Gastroesophageal sphincter (tissue), 4 donors: ENCODE data around the gene MB21D2. TPM values are rescaled to one million over a fixed set of nuclear protein-coding genes. Genes with fewer than 3 reads are reported as not detected.

ENCODE experiments used
- ATAC-seq: fragments of 150-250 bp; one replicate; pipeline ENCODE4 v1.9.1; 2016; ENCODE audit warnings: mild to moderate bottlenecking, moderate library complexity
- H3K27ac ChIP-seq, 4 donors: fragments of 200-600 bp; sonication (generic) in 3 of 4; 1 replicate in 3 of 4; 2 replicates in 1 of 4; pipeline ENCODE4 v1.5.1; 2016 to 2019
- H3K27me3 ChIP-seq: fragments of 200-600 bp; sonication (generic); one replicate; pipeline ENCODE4 v1.5.1; 2019
- H3K36me3 ChIP-seq, 2 donors: fragments of 200-600 bp; sonication (generic); one replicate each; pipeline ENCODE4 v1.5.1; 2019; ENCODE audit warnings: control low read depth in 1 of 2
- H3K4me1 ChIP-seq, 3 donors: fragments of 200-600 bp; sonication (generic); 1 replicate in 2 of 3; 2 replicates in 1 of 3; pipeline ENCODE4 v1.5.1; 2016 to 2019; ENCODE audit warnings: control low read depth in 2 of 3
- H3K4me3 ChIP-seq, 2 donors: fragments of 200-600 bp; sonication (generic); one replicate each; pipeline ENCODE4 v1.5.1; 2019; ENCODE audit warnings: mild to moderate bottlenecking in 1 of 2, moderate library complexity in 1 of 2
- H3K9me3 ChIP-seq, 3 donors: fragments of 200-600 bp; sonication (generic); one replicate each; pipeline ENCODE4 v1.5.1; 2017 to 2019; ENCODE audit warnings: control low read depth in 2 of 3
- CTCF ChIP-seq, 4 experiments: fragments of 200-600 bp in 2 of 4; fragments of 450-650 bp in 2 of 4; sonication (generic) in 1 of 4; IDR thresholded peaks; one replicate each; pipeline ENCODE4 v1.5.1; 2017 to 2019; ENCODE audit warnings: antibody characterized with exemption in 4 of 4, mild to moderate bottlenecking in 2 of 4, moderate library complexity in 2 of 4
- EP300 ChIP-seq: sonication (generic); formaldehyde crosslinking; IDR thresholded peaks from one replicate; pipeline ENCODE4 v1.6.1; 2017; ENCODE audit warnings: antibody characterized with exemption, mild to moderate bottlenecking
- POLR2A ChIP-seq, 2 donors: fragments of 450-650 bp; IDR thresholded peaks; one replicate each; pipeline ENCODE4 v1.6.1; 2017; ENCODE audit warnings: antibody characterized with exemption in 2 of 2, mild to moderate bottlenecking in 2 of 2, moderate library complexity in 1 of 2
- POLR2AphosphoS5 ChIP-seq: sonication (generic); formaldehyde crosslinking; IDR thresholded peaks from one replicate; pipeline ENCODE4 v1.6.1; 2017; ENCODE audit warnings: antibody characterized with exemption
- WGBS, 2 donors: methylation state at CpG; one replicate each; pipeline ENCODE4 v1.1.5; 2018; ENCODE audit warnings: low coverage in 1 of 2; 5-methylcytosine and 5-hydroxymethylcytosine counted together
- total RNA-seq, 4 donors: library from RNA; depleted of rRNA; stranded (reverse); fragments of >200 nt; gene quantifications; one replicate each; pipeline ENCODE4 v1.1.0, GENCODE V29; 2016

Gene MB21D2
- total RNA-seq, 4 donors from 2014 or later: 7.0 to 11.5 (median 9.3) TPM

GRCh38 chr3:192869131-192870031 lies 48.3 kb downstream of the MB21D2 start:
- Histone ChIP-seq H3K4me3 (no peak overlapping the region), H3K27ac (peak overlapping the region in 2 of 4 donors; percentile 2 to 43), H3K4me1 (peaks cover 0 to 46% (median 9%) of the 10 kb centered on the region in 3 donors), H3K27me3 (no peaks in the 10 kb centered on the region), H3K36me3 (no peaks in the 10 kb centered on the region), H3K9me3 (no peaks in the 10 kb centered on the region)
- peak; percentile 82 for ATAC-seq
- WGBS, 2 donors: 63 to 83% methylated on average over 2 to 4 of the region's 4 CpGs
- TF ChIP-seq EP300 (no peak), CTCF (IDR thresholded peaks at IDR 0.05) (no peak), POLR2AphosphoS5 (peak; percentile 49), POLR2A (IDR thresholded peaks at IDR 0.05) (no peak)

DNA sequence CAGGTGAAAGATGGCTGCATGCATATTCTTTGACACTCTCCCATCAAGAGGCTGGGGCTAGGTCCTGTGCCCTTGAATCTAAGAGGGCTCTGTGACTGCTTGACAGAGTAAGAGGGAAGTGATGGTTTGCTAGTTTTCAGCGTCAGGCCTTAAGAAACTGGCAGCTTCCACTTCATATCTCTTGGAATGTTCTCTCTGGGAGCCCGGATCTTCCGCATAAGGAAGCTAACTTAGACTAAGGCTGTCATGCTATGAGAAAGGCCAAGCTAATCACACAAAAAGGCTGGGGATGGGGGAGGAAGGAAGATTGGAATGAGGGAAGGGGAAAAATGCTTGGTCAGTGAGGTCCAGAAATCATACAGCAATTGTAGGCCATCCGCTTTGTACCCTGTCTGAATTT lies 50.0 kb downstream of the MB21D2 start:
- H3K9me3 ChIP-seq: no peaks in the 10 kb centered on the region
- TF ChIP-seq POLR2A (IDR thresholded peaks at IDR 0.05): no peak
- TF ChIP-seq POLR2AphosphoS5: no peak
- TF ChIP-seq CTCF (IDR thresholded peaks at IDR 0.05): no peak
- no peak for TF ChIP-seq EP300
- no peaks in the 10 kb centered on the region for H3K27me3 ChIP-seq
- 80% methylated on average over 1 of the region's 4 CpGs for WGBS, 2 donors
- H3K4me3 ChIP-seq: no peak overlapping the region
- no peak for ATAC-seq
- H3K4me1 ChIP-seq: peaks cover 0 to 47% (median 9%) of the 10 kb centered on the region in 3 donors
- peak overlapping the region in 2 of 4 donors; percentile 9 to 60 for H3K27ac ChIP-seq
- H3K36me3 ChIP-seq: no peaks in the 10 kb centered on the region

DNA sequence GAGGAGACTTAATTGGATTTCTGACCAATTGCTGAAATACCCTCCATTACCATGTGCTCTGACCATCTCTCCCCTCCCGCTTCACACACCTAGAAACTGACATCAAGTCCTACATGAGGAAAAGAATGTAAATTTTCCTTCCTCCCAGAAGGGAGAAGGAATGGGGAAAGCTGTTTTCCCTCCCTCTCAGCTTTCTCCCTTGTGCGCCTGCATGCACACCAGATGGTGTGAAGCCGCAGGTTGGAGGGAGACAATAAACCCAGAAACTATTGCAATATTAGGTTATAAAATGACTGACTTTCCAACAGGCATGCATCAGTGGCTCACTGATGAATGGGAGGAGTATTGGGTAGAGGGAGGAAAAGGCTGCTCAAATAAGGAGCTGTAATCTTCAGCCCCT lies 50.9 kb downstream of the MB21D2 start:
- ATAC-seq: no peak
- 83 to 100% methylated on average over 2 of the region's 3 CpGs for WGBS, 2 donors
- Histone ChIP-seq H3K9me3 (no peaks in the 10 kb centered on the region), H3K4me1 (peaks cover 0 to 47% (median 9%) of the 10 kb centered on the region in 3 donors), H3K27me3 (no peaks in the 10 kb centered on the region), H3K36me3 (no peaks in the 10 kb centered on the region), H3K4me3 (no peak overlapping the region), H3K27ac (peak overlapping the region in 1 of 4 donors; percentile 60)
- no peak for TF ChIP-seq POLR2AphosphoS5
- TF ChIP-seq CTCF (IDR thresholded peaks at IDR 0.05): no peak
- TF ChIP-seq EP300: no peak
- no peak for TF ChIP-seq POLR2A (IDR thresholded peaks at IDR 0.05)

- WGBS, 2 donors: 29 to 65% methylated on average over 3 of the region's 3 CpGs
- Histone ChIP-seq H3K4me1 (peaks cover 0 to 47% (median 5%) of the 10 kb centered on the region in 3 donors), H3K27me3 (no peaks in the 10 kb centered on the region), H3K9me3 (no peaks in the 10 kb centered on the region), H3K27ac (no peak overlapping the region), H3K4me3 (no peak overlapping the region), H3K36me3 (no peaks in the 10 kb centered on the region)
- peak; percentile 78 for ATAC-seq
- TF ChIP-seq POLR2AphosphoS5 (peak; percentile 51), CTCF (IDR thresholded peaks at IDR 0.05) (no peak)
These were observed 52.7 kb downstream of the MB21D2 start for GRCh38 chr3:192864941-192865340.

- H3K27ac ChIP-seq: no peak overlapping the region
- H3K4me3 ChIP-seq: no peak overlapping the region
- ATAC-seq: no peak
- peaks cover 0 to 53% (median 6%) of the 10 kb centered on the region in 3 donors for H3K4me1 ChIP-seq
- H3K36me3 ChIP-seq: no peaks in the 10 kb centered on the region
- H3K27me3 ChIP-seq: no peaks in the 10 kb centered on the region
- whole genome bisulfite sequencing, 2 donors: 77 to 80% methylated on average over 2 to 4 of the region's 4 CpGs
- no peaks in the 10 kb centered on the region for H3K9me3 ChIP-seq
- no peak for TF ChIP-seq EP300
- TF ChIP-seq CTCF (IDR thresholded peaks at IDR 0.05): no peak
- TF ChIP-seq POLR2A (IDR thresholded peaks at IDR 0.05): no peak
- TF ChIP-seq POLR2AphosphoS5: no peak
These were observed 54.6 kb downstream of the MB21D2 start for GRCh38 chr3:192863091-192863420.
